ENCODE results near the gene ZNF860. TPM values are rescaled to one million over a fixed set of nuclear protein-coding genes. Genes with fewer than 3 reads are reported as not detected.

ZNF860 gene
- total and polyA plus RNA-seq, 2 of the 4 experiments (the other 2 are of a cell fraction), result 0.18 to 0.26 TPM

DNA sequence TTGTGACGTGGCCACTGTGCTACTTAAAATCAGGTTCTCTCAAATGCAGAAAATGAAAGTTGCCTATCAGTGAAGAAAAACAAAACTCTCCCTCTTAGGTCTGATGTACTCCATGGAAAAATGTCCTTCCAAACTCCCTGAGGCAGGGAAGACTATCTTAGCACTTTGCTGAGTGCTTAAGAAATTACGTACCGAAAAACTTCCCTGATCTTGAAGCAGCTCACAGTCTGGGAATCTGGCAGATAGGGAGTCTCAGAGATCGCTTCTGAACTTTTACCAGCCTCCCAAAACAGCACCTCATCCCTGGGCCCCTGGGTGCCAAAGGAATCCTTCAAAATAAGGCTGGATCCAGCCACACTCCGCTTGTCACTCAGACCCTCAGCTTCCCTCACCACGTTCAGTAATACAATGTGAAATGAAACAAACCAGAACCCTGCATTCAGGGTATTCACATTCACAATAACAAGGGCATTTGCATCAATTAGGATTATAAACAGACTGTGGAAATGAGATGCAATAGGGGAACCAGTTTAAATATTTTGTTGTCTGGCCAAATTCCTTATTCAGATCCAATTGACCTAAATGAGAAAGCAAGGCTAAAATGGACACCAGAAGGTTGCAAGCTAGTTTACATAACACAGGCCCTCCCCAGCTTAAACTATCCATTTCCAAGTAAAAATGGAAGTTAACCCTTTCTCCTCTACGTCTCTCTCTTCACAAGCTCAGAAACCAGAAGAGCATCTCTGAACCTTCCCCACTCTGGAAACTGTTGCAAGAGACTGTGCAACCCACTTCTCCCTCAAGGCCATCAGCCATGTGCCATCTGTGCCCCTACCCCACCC lies 21.4 kb upstream of the ZNF860 start (continued):
- TF ChIP-seq MXI1 (IDR thresholded peaks at IDR 0.05; ENCODE audit: borderline replicate concordance, low read depth, low read length), result no peak
- no peak for TF ChIP-seq RAD21 (IDR thresholded peaks at IDR 0.05; ENCODE audit: low read length)
- no peak for TF ChIP-seq FOS (IDR thresholded peaks at IDR 0.05; ENCODE audit: low read depth, low read length)

- H3K18ac ChIP-seq (ENCODE audit: low read depth, low read length), result peak overlapping the region; percentile 42; the same call in 1 of the 2 replicates
- H2BK20ac ChIP-seq (ENCODE audit: low read depth, low read length), result peak overlapping the region; percentile 72
- WGBS, 2 experiments (ENCODE audit: extremely low coverage in 2 of 2, insufficient read length in 1 of 2), result no CpG with 5 or more reads among the region's 4 CpGs
- no peak overlapping the region for H3K4me3 ChIP-seq (ENCODE audit: insufficient read depth, low read depth, low read length)
- H3K14ac ChIP-seq (replicated peaks; ENCODE audit: low read depth, low read length), result peak overlapping the region; percentile 85
- H2BK120ac ChIP-seq (ENCODE audit: low read depth, low read length), result peak overlapping the region; percentile 69
- H2AK9ac ChIP-seq (replicated peaks; ENCODE audit: low read depth, low read length, poor library complexity), result no peak overlapping the region
- dilution Hi-C loops (cut with HindIII; ENCODE audit: low sequenced_read_pairs, unreplicated experiment), result no loop called here
- ChIA-PET CTCF (interaction anchor here (0.6 to 1.5 kb wide), 2 partner anchors 9 to 22 kb away, joined by 3 to 4 read pairs; no protein-coding TSS in a partner anchor), POLR2A (ENCODE audit: unreplicated experiment) (interaction anchor here (0.5 kb wide), 1 partner anchor 10 kb away, joined by 4 read pairs; no protein-coding TSS in a partner anchor)
- H2AK5ac ChIP-seq (ENCODE audit: low read depth, low read length), result peak overlapping the region; percentile 77; the same call in 1 of the 2 replicates
- no peaks in the 10 kb centered on the region for H4K20me1 ChIP-seq (ENCODE audit: insufficient read depth, low read length)
- H3K4me1 ChIP-seq (ENCODE audit: control insufficient read depth, insufficient read depth, low read length), result peaks cover 8% of the 10 kb centered on the region
- peak overlapping the region; percentile 57 for H4K91ac ChIP-seq (ENCODE audit: insufficient read depth, low read depth, low read length)
- in situ Hi-C loops (cut with MboI; ENCODE audit: low sequenced_read_pairs), result no loop called here
- H3K23ac ChIP-seq (ENCODE audit: low read depth, low read length), result peak overlapping the region; percentile 62; the same call in 1 of the 2 replicates
- peak overlapping the region; percentile 13; the same call in 1 of the 3 replicates for H2BK15ac ChIP-seq (ENCODE audit: low read depth, low read length)
- BruUV-seq (replicated peaks), result no TSS peak
- H3K9ac ChIP-seq (ENCODE audit: low read depth, low read length), result no peak overlapping the region
- H3K27me3 ChIP-seq (ENCODE audit: control insufficient read depth, insufficient read depth, low read length), result no peaks in the 10 kb centered on the region
- ATAC-seq (ENCODE audit: low read depth) (peak; percentile 54), DNase-seq (peak; percentile 65)
- H3K56ac ChIP-seq (ENCODE audit: extremely low read depth, insufficient read depth, low read length), result no peak overlapping the region; the same call in 1 of the 2 replicates
- H2BK5ac ChIP-seq (ENCODE audit: low read depth, low read length, poor library complexity, severe bottlenecking), result peak overlapping the region; percentile 28
- no peak overlapping the region for H2AFZ ChIP-seq (replicated peaks; ENCODE audit: low read length, poor library complexity)
- peak overlapping the region; percentile 87 for H3K4ac ChIP-seq (ENCODE audit: low read depth, low read length)
- intact Hi-C loops (cut with micrococcal nuclease), result loop anchor here (5.0 kb wide), 1 partner anchor 34 kb away; no protein-coding TSS in a partner anchor
- H3K36me3 ChIP-seq (ENCODE audit: control insufficient read depth, insufficient read depth, low read length), result no peaks in the 10 kb centered on the region
- H3K9me3 ChIP-seq (ENCODE audit: control insufficient read depth, insufficient read depth, low read length), result no peaks in the 10 kb centered on the region
- H4K8ac ChIP-seq (ENCODE audit: low read depth in 2 of 2, low read length in 2 of 2), result peak overlapping the region in 1 of 2 experiments; percentile 75; a peak in 3 of 4 replicates
- peaks cover 9 to 14% of the 10 kb centered on the region in 2 experiments for H3K79me1 ChIP-seq (ENCODE audit: low read depth in 1 of 2, low read length in 2 of 2)
- H3K27ac ChIP-seq (ENCODE audit: insufficient read depth, low read length), result peak overlapping the region; percentile 64; the same call in 1 of the 2 replicates
- H4K5ac ChIP-seq (ENCODE audit: low read depth, low read length), result peak overlapping the region; percentile 46; the same call in 1 of the 2 replicates
- H3K9me1 ChIP-seq (ENCODE audit: insufficient read depth, low read length), result no peaks in the 10 kb centered on the region; the same call in none of the 2 replicates
- no peak for TF ChIP-seq CEBPB (IDR thresholded peaks at IDR 0.05; ENCODE audit: low read depth, low read length)
- H3K4me2 ChIP-seq (ENCODE audit: low read depth, low read length), result peak overlapping the region; percentile 98
Measured at GRCh38 chr3:31960793-31961431, 20.6 kb upstream of the ZNF860 start.

All from IMR-90 (cell line).